ENCODE data around the gene KIF1A.

KIF1A gene

DNA sequence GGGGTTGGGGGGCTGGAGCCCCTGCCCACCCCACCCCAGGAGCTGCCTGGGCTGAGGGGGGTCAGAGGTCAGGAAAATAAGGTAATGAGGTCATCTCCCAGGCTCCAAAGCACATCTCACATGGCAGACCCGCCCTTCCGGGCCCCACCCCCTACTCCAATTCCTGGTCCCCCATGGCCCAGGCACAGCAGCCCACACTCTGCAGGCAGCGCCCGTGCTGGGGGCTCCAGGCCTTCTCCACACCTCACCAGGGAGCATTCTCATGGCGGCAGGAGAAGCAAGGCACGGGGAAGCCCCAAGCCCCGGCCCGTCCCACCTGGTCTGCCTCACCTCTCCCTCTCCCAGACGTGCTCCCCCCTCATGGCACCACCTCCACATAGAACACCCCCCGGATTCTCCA, 84.5 kb downstream of the KIF1A start:
- no peak for DNase-seq (ENCODE audit: low read depth)

DNA sequence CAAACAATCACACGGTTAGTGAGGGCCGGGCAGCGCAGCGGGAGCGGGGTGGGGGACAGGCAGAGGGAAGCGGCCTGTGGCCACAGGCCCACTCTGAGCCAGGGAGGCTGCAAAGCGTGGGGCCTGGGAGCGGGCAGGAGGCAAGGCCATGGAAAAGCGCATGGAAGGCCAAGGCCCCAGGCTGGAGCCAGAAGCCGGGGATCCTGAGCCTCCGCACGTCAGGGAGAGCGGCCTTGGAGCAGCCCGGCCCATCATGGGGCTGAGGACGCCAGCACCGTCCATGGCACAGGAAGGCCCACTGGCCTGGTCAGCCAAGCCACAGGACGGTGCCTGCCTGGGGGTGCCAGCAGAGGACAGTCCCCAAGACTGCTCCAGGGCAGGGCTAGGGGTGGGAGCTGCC, 85.3 kb downstream of the KIF1A start:
- DNase-seq (ENCODE audit: low read depth): no peak

- no peak for DNase-seq (ENCODE audit: low read depth)
Measured at GRCh38 chr2:240733803-240734495, 86.1 kb downstream of the KIF1A start.

GRCh38 chr2:240732911-240733622, 87.0 kb downstream of the KIF1A start:
- peak; percentile 32 for DNase-seq (ENCODE audit: low read depth)

DNA sequence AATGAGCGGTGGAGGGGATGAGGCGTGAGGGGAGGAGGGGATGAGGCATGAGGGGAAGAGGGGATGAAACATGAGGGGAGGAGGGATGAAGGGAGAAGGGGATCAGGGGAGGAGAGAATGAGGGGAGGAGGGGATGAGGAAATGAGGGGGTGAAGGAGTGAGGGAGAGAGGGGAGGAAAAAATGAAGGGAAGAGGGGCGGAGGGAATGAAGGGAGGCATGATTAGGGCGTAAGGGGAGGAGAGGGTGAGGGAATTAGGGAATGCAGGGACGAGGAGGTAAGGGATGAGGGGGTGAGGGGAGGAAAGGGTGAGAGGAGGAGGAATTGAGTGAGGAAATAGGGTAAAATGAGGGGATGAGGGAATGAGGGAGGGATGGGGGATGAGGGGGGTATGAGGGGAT, 87.8 kb downstream of the KIF1A start:
- DNase-seq (ENCODE audit: low read depth): no peak

DNA sequence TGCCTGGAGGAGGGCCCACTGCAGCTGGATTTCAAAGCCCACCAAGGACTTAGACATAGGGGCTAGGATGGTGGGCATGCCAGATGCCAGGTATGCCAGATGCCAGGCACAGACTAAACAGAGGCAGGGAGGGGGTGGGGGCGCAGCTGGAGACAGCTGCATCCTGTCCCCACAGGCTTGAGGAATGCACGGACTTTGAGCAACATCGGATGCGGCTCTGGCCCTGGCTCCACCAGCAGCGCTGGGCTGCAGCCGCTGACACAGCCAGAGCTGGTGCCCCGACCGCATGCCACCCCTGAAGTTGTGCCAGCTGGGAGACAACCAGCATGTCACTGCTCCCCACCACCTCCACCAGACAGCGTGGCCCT, 88.9 kb downstream of the KIF1A start:
- DNase-seq (ENCODE audit: low read depth): no peak

DNA sequence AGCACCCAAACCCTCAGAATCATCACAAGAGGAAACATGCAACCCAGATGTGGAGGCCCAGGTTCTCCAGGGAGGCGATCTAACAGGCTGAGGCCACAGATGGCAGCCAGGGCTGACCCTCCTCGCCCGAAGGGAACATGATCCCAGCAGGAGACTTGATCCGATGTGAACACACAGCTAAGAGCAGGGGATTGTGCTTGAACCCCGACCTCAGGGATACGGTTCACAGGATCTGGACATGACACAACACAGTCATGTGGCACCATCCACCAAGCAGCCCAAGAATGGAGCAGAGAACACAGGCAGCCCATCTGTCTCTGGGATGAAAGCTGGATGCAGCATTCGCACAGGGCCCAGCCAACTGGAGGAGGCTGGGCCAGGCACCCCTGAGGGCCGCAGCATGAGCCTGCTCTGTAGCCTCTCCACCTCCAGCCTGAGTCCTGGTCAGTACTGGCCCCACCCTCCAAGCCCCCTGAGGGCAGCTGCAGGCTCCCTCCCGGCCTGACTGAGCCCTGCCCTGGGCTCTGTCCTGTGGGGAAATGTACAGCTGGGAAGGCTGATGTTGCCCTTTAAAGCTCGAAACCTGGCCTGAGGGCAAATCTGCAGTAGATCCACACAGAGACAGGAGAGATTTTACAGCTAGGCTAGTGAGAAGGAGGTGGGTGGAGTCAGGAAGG, 89.4 kb downstream of the KIF1A start:
- DNase-seq (ENCODE audit: low read depth): no peak

- DNase-seq (ENCODE audit: low read depth): peak; percentile 26
Measured at GRCh38 chr2:240728827-240729226, 91.2 kb downstream of the KIF1A start.

DNA sequence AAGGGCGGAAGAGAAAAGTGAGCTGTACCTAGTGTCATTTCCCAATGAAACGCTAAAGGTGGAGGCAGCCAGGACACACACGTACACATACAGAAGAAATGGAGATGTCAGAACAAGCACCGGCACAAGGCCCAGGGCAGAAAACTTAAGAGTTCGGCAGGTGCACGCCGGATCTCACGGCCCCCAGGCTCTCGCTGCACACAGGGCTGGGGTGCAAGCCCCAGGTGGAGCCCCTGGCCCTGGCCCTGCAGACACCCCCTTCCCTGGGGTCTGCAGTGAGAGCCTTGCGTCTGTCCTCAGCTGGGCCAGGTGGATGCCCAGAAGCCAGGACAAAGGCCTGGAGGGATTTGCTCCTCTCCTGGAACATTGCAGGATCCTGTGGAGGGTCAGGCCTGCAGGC, 91.7 kb downstream of the KIF1A start:
- no peak for DNase-seq (ENCODE audit: low read depth)

DNA sequence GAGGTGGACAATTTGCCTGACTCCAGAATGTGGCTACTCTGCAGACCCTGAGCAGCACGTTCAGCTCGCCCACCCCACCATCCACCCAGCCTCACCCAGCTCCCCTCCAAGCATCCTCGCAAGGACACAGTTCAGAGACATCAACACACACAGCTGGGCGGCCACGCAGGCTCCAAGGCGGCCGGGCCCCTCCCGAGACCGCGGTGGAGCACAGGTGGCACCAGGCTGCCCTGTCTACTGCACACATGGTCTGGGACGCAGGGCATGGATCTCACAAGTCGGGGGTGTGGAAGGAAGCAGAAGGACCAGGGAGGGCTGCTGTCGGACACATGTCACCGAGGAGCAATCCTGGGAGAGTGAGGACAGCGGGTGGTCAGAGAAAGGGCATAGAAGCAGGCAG, 92.1 kb downstream of the KIF1A start:
- no peak for DNase-seq (ENCODE audit: low read depth)

- no peak for DNase-seq (ENCODE audit: low read depth)
Measured at GRCh38 chr2:240727439-240727838, 92.6 kb downstream of the KIF1A start.

DNA sequence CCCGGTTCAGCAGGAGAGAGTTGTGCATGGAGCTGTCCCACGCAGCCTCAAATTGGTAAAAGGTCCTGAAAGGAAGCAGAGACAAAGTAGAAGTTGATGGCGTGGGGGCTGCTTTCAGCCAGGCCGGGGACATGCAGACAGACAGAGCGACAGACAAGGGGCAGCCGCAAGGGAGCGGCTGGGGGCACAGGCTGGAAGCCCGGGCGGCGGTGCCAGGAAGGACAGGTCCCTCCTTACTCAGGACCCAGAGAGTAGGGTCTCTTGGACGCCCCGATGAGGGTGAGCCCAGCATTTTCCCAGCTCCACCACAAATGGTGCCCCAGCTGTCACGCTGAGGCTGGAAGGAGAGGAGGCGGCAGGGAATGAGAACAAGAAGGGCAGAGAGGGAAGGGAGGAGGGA, 93.1 kb downstream of the KIF1A start:
- DNase-seq (ENCODE audit: low read depth): no peak

DNA sequence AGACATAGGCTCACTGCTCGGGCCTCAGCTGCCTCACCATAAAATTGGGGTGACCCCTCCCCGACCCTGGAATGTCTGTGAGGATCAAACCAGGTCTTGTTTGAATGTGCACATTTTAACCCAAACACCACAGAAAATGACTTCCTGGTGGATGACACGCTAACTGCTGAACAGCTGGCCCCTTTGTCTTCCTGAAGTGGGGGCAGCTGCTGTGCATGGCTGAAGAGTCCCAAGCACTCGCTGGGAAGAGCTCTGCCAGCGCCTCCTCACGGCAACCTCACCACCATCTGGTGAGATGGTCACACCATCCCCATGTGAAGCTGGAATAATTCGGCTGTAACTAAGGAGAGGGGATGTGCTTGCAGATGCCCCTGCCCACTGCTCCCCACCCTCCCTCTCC, 94.3 kb downstream of the KIF1A start:
- no peak for DNase-seq (ENCODE audit: low read depth)

GRCh38 chr2:240725266-240725665, 94.8 kb downstream of the KIF1A start:
- no peak for DNase-seq (ENCODE audit: low read depth)

GRCh38 chr2:240724431-240724830, 95.6 kb downstream of the KIF1A start:
- DNase-seq (ENCODE audit: low read depth): no peak

DNA sequence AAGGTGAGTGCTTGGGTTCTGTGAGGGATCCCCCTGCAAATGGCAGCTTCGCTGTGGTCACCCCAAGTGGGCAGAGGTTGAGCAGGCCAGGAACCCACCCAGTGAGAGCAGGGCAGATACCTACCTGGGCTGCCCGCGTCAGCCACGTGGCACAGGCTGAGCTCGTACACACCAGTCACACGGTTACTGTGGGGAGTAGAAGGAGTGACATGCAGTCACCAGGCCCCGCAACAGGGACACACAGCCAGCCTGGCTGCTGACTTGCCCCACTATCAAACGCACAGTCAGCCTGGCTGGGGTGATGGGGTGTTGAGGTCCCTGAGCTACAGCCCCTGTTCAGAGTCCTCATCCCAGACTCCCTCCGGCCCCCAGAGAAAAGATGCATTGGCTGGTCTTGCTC, 96.2 kb downstream of the KIF1A start:
- no peak for DNase-seq (ENCODE audit: low read depth)

DNA sequence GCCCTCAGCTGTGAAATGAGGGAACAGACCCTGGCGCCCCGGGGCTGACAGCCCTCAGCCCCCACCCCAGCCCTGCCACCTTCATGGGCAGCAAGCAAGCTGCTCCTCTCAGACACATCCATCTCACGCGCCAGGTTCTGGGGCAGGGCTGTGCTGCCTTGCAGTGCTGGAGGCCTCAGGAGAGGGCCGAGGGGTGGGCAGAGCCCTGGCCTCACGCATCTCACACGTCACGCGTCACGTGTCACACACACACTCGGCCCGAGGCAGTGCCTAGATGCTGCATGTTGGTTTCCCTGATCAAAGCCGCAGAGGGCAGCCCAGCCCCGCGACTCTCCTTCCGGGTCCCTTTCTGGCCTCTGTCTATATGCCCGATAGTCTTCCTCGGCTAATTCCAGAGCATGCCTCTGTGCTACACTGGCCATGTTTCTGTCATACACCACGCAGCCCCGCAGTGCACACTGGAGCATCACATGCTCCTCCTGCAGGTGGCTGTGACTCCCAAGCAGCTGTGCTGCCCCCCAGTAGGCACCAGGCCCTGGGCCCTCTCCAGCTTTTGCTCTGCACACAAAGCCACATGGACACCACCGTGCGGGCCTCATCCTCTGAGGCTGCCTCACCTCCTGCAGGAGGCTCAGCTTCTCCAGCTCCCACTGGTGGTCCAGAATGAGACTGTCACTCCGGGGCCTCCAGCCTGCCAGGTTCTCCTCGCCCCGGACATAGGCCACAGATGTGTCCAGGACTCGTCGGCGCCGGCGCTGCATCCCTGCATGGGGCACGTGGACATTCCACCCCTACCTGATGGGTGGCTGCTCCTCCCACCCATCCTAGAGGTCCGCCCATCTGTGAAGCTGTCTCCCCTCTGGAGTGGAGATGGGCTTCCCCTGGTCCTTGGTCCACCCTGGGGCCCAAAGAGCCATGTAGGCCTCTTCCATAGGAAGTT, 97.0 kb downstream of the KIF1A start:
- DNase-seq (ENCODE audit: low read depth): no peak

GRCh38 chr2:240722376-240722775, 97.6 kb downstream of the KIF1A start:
- no peak for DNase-seq (ENCODE audit: low read depth)

- DNase-seq (ENCODE audit: low read depth): no peak
Measured at GRCh38 chr2:240721596-240722180, 98.3 kb downstream of the KIF1A start.

GRCh38 chr2:240720686-240721595, 99.1 kb downstream of the KIF1A start:
- DNase-seq (ENCODE audit: low read depth): no peak

Data from ELR (cell line).